ENCODE measurements around the gene TAF5. TPM values are rescaled to one million over a fixed set of nuclear protein-coding genes. Genes with fewer than 3 reads are reported as not detected.
A peak's percentile ranks its signal among the peaks of the same experiment; 100 is the strongest.

The TAF5 gene
- total and polyA plus RNA-seq, 12 donors, result 1.5 to 6.4 (median 3.4) TPM

DNA sequence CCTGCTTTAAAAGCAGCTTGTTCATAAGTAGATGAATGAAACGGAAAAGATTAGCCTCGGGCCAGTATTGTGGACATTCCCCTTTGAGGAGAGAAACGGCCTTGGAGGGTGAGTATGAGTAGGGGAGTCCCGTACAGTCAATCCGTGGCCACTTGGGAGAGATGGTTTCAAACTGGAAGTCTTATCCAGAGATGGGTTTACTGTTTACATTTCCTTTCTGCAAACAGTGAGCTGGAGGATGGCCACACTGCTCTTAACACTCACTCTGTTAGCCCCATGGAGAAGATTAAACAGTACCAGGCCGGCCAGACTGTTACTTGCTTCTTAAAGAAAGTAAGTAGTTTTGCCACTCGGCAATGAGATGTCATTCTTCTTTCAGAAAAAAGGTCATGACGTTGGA lies 64.1 kb downstream of the TAF5 start:
- no peak overlapping the region for H3K4me3 ChIP-seq
- peaks cover 0 to 52% of the 10 kb centered on the region in 2 donors for H3K36me3 ChIP-seq (replicated peaks in 1 of 2)
- no peaks in the 10 kb centered on the region for H3K27me3 ChIP-seq
- no peak for TF ChIP-seq POLR2A (IDR thresholded peaks at IDR 0.05)
- TF ChIP-seq, protein P1, sequence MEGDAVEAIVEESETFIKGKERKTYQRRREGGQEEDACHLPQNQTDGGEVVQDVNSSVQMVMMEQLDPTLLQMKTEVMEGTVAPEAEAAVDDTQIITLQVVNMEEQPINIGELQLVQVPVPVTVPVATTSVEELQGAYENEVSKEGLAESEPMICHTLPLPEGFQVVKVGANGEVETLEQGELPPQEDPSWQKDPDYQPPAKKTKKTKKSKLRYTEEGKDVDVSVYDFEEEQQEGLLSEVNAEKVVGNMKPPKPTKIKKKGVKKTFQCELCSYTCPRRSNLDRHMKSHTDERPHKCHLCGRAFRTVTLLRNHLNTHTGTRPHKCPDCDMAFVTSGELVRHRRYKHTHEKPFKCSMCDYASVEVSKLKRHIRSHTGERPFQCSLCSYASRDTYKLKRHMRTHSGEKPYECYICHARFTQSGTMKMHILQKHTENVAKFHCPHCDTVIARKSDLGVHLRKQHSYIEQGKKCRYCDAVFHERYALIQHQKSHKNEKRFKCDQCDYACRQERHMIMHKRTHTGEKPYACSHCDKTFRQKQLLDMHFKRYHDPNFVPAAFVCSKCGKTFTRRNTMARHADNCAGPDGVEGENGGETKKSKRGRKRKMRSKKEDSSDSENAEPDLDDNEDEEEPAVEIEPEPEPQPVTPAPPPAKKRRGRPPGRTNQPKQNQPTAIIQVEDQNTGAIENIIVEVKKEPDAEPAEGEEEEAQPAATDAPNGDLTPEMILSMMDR (IDR thresholded peaks at IDR 0.05), result no peak
- 67 to 81% (median 78%) methylated on average over 8 of the region's 8 CpGs for WGBS, 4 donors
- H3K27ac ChIP-seq, result no peak overlapping the region
- no peak for DNase-seq
- H3K9me3 ChIP-seq (replicated peaks in 1 of 3), result no peaks in the 10 kb centered on the region
- intact Hi-C loops (cut with DNase I), result no loop called here
- H3K4me1 ChIP-seq (replicated peaks in 1 of 2), result peaks cover 6 to 9% of the 10 kb centered on the region in 2 donors

DNA sequence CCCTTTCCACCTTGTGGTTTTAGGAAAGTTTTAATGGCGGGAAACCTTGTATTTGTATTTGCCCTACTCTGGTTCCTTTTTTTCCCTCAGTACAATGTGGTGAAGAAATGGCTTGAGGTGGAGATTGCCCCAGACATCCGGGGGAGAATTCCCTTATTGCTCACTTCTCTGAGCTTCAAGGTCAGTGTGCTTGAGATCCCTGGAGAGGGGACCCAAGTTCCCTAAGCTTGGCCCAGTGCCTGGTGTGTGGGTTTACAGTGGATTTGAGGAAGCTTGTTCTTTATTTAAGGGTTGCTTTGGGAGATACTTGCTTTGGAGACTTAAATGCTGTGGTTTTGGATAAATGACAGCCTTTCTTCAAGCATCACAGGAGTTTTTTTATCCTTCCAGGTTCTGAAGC lies 66.1 kb downstream of the TAF5 start:
- H3K27ac ChIP-seq, result no peak overlapping the region
- DNase-seq, result peak in 6 of 7 donors; percentile 69 to 87 (median 79)
- peaks cover 0 to 52% of the 10 kb centered on the region in 2 donors for H3K36me3 ChIP-seq (replicated peaks in 1 of 2)
- intact Hi-C loops (cut with DNase I), result no loop called here
- TF ChIP-seq, protein P1 (IDR thresholded peaks at IDR 0.05), result no peak
- no peak for TF ChIP-seq POLR2A (IDR thresholded peaks at IDR 0.05)
- no peak overlapping the region for H3K4me3 ChIP-seq
- H3K4me1 ChIP-seq (replicated peaks in 1 of 2), result peaks cover 6 to 9% of the 10 kb centered on the region in 2 donors
- 46 to 59% (median 54%) methylated on average over 2 of the region's 2 CpGs for WGBS, 4 donors
- no peaks in the 10 kb centered on the region for H3K9me3 ChIP-seq (replicated peaks in 1 of 3)
- H3K27me3 ChIP-seq, result no peaks in the 10 kb centered on the region

MicroRNA genes within 50 kb of the gene (microRNA counts, 767-probe panel; counts per million panel counts)
- 0 counts per million in 2 donors for microRNA hsa-miR-1307-3p

Small RNA genes within 50 kb of the gene (microRNA-seq; reads per million reads assigned to microRNA genes)
- 1,033 to 2,092 (median 1,117) reads per million in 3 donors for gene MIR1307

Other genes starting within 250 kb of the TAF5 start
- 100 to 1,000 TPM in 1 of 9 donors, 10 to 100 TPM in 8; 23.2 to 101 (median 71.6) TPM for gene NT5C2, start 174.7 kb upstream of the TAF5 start, total RNA-seq
- 10 to 100 TPM; 32.9 to 92.5 (median 33.2) TPM for gene NT5C2, start 174.7 kb upstream of the TAF5 start, polyA plus RNA-seq
- under 1 TPM in 1 of 9 donors, not detected in 8; 0.11 TPM for gene RPEL1, start 122.1 kb upstream of the TAF5 start, total RNA-seq
- under 1 TPM in 1 of 3 donors, not detected in 2; 0.09 TPM for gene RPEL1, start 122.1 kb upstream of the TAF5 start, polyA plus RNA-seq
- gene INA, start 90.8 kb upstream of the TAF5 start, total RNA-seq, result 10 to 100 TPM in 2 of 9 donors, 1 to 10 TPM in 2, under 1 TPM in 4, not detected in 1; 0.18 to 11.1 (median 3.9) TPM
- gene INA, start 90.8 kb upstream of the TAF5 start, polyA plus RNA-seq, result 10 to 100 TPM in 2 of 3 donors, 1 to 10 TPM in 1; 4.7 to 18.3 (median 14.8) TPM
- gene PCGF6, start 16.8 kb upstream of the TAF5 start, total RNA-seq, result 10 to 100 TPM in 2 of 9 donors, 1 to 10 TPM in 7; 3.1 to 12.3 (median 7.4) TPM
- gene PCGF6, start 16.8 kb upstream of the TAF5 start, polyA plus RNA-seq, result 1 to 10 TPM; 6.4 to 7.8 (median 7.1) TPM
- gene ATP5MK, start 28.5 kb downstream of the TAF5 start, total RNA-seq, result 100 to 1,000 TPM; 173 to 917 (median 329) TPM
- gene ATP5MK, start 28.5 kb downstream of the TAF5 start, polyA plus RNA-seq, result 1,000 to 10,000 TPM in 1 of 3 donors, 100 to 1,000 TPM in 2; 754 to 1,315 (median 756) TPM
- 10 to 100 TPM; 13.6 to 30.9 (median 21.1) TPM for gene PDCD11, start 28.6 kb downstream of the TAF5 start, total RNA-seq
- gene PDCD11, start 28.6 kb downstream of the TAF5 start, polyA plus RNA-seq, result 10 to 100 TPM; 20.4 to 39.7 (median 21.4) TPM
- gene CALHM2, start 84.4 kb downstream of the TAF5 start, total RNA-seq, result 10 to 100 TPM in 8 of 9 donors, 1 to 10 TPM in 1; 3.8 to 56.8 (median 39.8) TPM
- gene CALHM2, start 84.4 kb downstream of the TAF5 start, polyA plus RNA-seq, result 10 to 100 TPM in 2 of 3 donors, 1 to 10 TPM in 1; 9.6 to 33.1 (median 25.3) TPM
- gene CALHM1, start 90.9 kb downstream of the TAF5 start, total RNA-seq, result not detected
- not detected for gene CALHM1, start 90.9 kb downstream of the TAF5 start, polyA plus RNA-seq
- not detected for gene CALHM3, start 111.3 kb downstream of the TAF5 start, total RNA-seq
- gene CALHM3, start 111.3 kb downstream of the TAF5 start, polyA plus RNA-seq, result under 1 TPM in 1 of 3 donors, not detected in 2; 0.03 TPM
- gene NEURL1, start 125.7 kb downstream of the TAF5 start, total RNA-seq, result 1 to 10 TPM in 4 of 9 donors, under 1 TPM in 2, not detected in 3; 0.18 to 7.7 (median 2.3) TPM
- gene NEURL1, start 125.7 kb downstream of the TAF5 start, polyA plus RNA-seq, result 10 to 100 TPM in 1 of 3 donors, 1 to 10 TPM in 2; 1.0 to 12.5 (median 2.3) TPM